Smooth muscle cell (in vitro differentiated cells): Measurements from ENCODE around the gene COL9A1. TPM values are rescaled to one million over a fixed set of nuclear protein-coding genes. Genes with fewer than 3 reads are reported as not detected.
A peak's percentile ranks its signal among the peaks of the same experiment; 100 is the strongest.

Source experiments
- DNase-seq: peaks from one replicate; lab custom pipeline; 2025; ENCODE audit not compliant: unreplicated experiment; lab: John Stamatoyannopoulos, UW
- H2AFZ ChIP-seq: fragments of 200-600 bp; sonication (generic); 2 replicates; pipeline ENCODE4 v1.6.0; 2016; ENCODE audit warnings: antibody characterized with exemption, low read depth, mild to moderate bottlenecking
- H3F3A ChIP-seq: fragments of 200-600 bp; sonication (generic); 2 replicates; pipeline ENCODE4 v1.6.0; 2017; ENCODE audit warnings: antibody characterized with exemption, low read depth
- H3K27ac ChIP-seq: fragments of 200-600 bp; sonication (generic); 2 replicates; pipeline ENCODE4 v1.5.1; 2016; ENCODE audit warnings: low read depth, mild to moderate bottlenecking
- H3K27me3 ChIP-seq: fragments of 200-600 bp; sonication (generic); 2 replicates; pipeline ENCODE4 v1.6.1; 2016; ENCODE audit warnings: low read depth, mild to moderate bottlenecking
- H3K36me3 ChIP-seq: fragments of 200-600 bp; sonication (generic); 2 replicates; pipeline ENCODE4 v1.5.1; 2016; ENCODE audit warnings: low read depth
- H3K4me1 ChIP-seq: fragments of 200-600 bp; sonication (generic); 2 replicates; pipeline ENCODE4 v1.5.1; 2016; ENCODE audit warnings: low read depth
- H3K4me2 ChIP-seq: fragments of 200-600 bp; sonication (generic); 2 replicates; pipeline ENCODE4 v1.6.0; 2016; ENCODE audit warnings: mild to moderate bottlenecking
- H3K4me3 ChIP-seq: fragments of 200-600 bp; sonication (generic); 2 replicates; pipeline ENCODE4 v1.5.1; 2016; ENCODE audit warnings: mild to moderate bottlenecking
- H3K79me2 ChIP-seq: fragments of 200-600 bp; sonication (generic); 2 replicates; pipeline ENCODE4 v1.6.0; 2016; ENCODE audit warnings: low read depth, mild to moderate bottlenecking
- H3K9ac ChIP-seq: fragments of 200-600 bp; sonication (generic); 2 replicates; pipeline ENCODE4 v1.6.0; 2016; ENCODE audit warnings: low read depth
- H3K9me3 ChIP-seq: fragments of 200-600 bp; sonication (generic); replicated peaks from 2 replicates; pipeline ENCODE4 v1.5.1; 2016; ENCODE audit warnings: low read depth
- H4K20me1 ChIP-seq: fragments of 200-600 bp; sonication (generic); 2 replicates; pipeline ENCODE4 v1.6.0; 2016; ENCODE audit warnings: low read depth
- CTCF ChIP-seq: fragments of 200-600 bp; sonication (generic); IDR thresholded peaks from 2 replicates; pipeline ENCODE4 v1.5.1; 2017; ENCODE audit warnings: borderline replicate concordance, mild to moderate bottlenecking, antibody characterized with exemption; ENCODE audit not compliant: insufficient read depth, poor library complexity, severe bottlenecking
- WGBS: methylation state at CpG from one replicate; pipeline ENCODE4 v1.1.7; 2016; ENCODE audit warnings: low lambda C conversion rate; 5-methylcytosine and 5-hydroxymethylcytosine counted together
- polyA plus RNA-seq: library from polyadenylated mRNA; unstranded; fragments of >200 nt; fragmentation: Nextera tagmentation; extraction: Ambion mirVana; gene quantifications from 2 replicates; pipeline ENCODE4 v1.2.1, GENCODE V29; 2016
- total RNA-seq: library from RNA; depleted of rRNA; stranded (reverse); fragments of >200 nt; gene quantifications from 2 replicates; pipeline ENCODE4 v1.2.3, GENCODE V29; 2014

Gene COL9A1
- total and polyA plus RNA-seq, 2 experiments from 2014 or later: not detected

DNA sequence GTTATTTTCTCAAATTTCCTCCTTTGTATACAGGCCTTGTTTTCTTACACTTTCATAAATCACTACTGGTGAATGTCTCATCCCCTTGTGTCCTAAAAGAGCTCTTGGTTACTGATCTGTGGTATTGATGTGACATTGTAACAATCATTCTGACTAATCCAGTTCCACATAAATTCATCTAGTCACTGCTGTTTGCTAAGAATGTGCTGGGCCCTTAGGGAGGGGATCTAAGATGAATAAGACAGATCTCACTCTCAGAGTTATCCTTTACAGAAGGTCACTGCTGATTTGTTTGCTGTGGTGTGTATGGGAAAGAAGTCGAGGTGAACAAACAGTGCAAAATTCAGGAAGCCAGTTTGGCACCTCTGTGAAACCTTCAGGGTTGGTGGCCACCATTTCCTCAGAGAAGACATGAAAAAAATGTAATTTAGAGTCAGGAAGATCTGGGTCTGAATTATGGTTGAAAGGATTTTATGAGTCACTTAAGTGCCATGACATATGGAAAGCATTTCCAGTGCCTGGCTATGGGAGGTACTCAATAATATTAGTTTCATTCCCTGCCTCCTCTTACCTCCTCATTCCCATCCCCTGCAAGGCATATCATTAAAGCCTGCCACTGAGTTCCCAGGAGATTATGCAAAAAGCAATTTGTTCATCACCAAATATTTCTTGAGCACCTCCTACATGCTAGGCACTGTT is 121.8 kb downstream of the COL9A1 start:
- no peak for TF ChIP-seq CTCF
- 79% methylated on average over 1 of the region's 1 CpG for WGBS
- H3K9ac ChIP-seq: no peak overlapping the region

GRCh38 chr6:70180183-70180900 is 122.5 kb downstream of the COL9A1 start:
- no peaks in the 10 kb centered on the region for H3F3A ChIP-seq
- no peaks in the 10 kb centered on the region for H3K9me3 ChIP-seq
- no peak for TF ChIP-seq CTCF
- 94% methylated on average over 2 of the region's 2 CpGs for WGBS
- no peaks in the 10 kb centered on the region for H3K36me3 ChIP-seq
- no peaks in the 10 kb centered on the region for H3K27me3 ChIP-seq
- no peaks in the 10 kb centered on the region for H4K20me1 ChIP-seq
- H3K9ac ChIP-seq: no peak overlapping the region
- H3K4me1 ChIP-seq: no peaks in the 10 kb centered on the region
- no peak overlapping the region for H3K4me2 ChIP-seq
- H2AFZ ChIP-seq: no peak overlapping the region
- DNase-seq: no peak
- no peak overlapping the region for H3K4me3 ChIP-seq
- H3K27ac ChIP-seq: peak overlapping the region; percentile 39
- H3K79me2 ChIP-seq: no peaks in the 10 kb centered on the region

More for the DNA sequence above, 121.8 kb downstream of the COL9A1 start:
- Histone ChIP-seq H3K36me3 (no peaks in the 10 kb centered on the region), H3K9me3 (no peaks in the 10 kb centered on the region), H3K4me1 (no peaks in the 10 kb centered on the region), H3K79me2 (no peaks in the 10 kb centered on the region), H4K20me1 (no peaks in the 10 kb centered on the region), H3K27me3 (no peaks in the 10 kb centered on the region), H3K4me2 (no peak overlapping the region), H2AFZ (no peak overlapping the region), H3F3A (no peaks in the 10 kb centered on the region), H3K4me3 (no peak overlapping the region), H3K27ac (peak overlapping the region; percentile 39)
- DNase-seq: no peak

DNA sequence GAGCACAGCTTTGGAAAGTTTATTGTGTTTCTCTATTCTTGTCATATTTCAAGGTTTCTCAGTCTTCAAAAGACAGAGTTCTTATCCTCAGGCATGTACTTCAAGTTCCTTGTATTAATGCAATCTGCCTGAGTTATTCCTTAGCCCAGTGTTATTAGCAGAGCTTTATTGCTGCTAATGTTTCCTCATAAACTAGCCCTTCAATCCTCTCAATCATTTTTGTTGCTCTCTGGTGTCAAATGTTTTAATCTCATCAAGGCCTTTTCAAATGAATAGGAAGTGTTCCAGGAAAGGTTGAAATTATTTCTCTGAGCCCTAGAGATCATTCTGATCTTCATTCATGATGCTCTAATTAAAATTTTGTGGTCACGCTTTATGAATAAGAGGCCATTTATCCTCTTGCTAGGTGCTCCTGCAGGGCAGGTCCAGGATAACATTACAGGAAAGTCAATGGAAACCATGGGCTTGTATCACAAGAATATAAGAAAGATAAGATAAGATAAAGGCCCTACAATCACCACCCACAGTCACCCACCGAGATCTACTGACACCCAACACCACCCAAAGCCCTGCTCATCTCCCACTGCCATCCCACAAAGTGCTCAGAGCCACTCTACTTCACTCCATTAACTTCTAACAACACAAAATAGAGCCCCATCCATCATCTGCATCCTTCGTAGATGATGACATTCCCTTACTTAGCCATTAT is 125.9 kb downstream of the COL9A1 start:
- H2AFZ ChIP-seq: no peak overlapping the region
- no peak overlapping the region for H3K9ac ChIP-seq
- H3K4me3 ChIP-seq: no peak overlapping the region
- no peak for TF ChIP-seq CTCF
- H3K9me3 ChIP-seq: no peaks in the 10 kb centered on the region
- no peak overlapping the region for H3K27ac ChIP-seq
- H3K27me3 ChIP-seq: no peaks in the 10 kb centered on the region
- no peaks in the 10 kb centered on the region for H3K79me2 ChIP-seq
- H3K36me3 ChIP-seq: no peaks in the 10 kb centered on the region
- no peak overlapping the region for H3K4me2 ChIP-seq
- no peaks in the 10 kb centered on the region for H3F3A ChIP-seq
- H3K4me1 ChIP-seq: no peaks in the 10 kb centered on the region
- H4K20me1 ChIP-seq: no peaks in the 10 kb centered on the region
- no peak for DNase-seq
- 88% methylated on average over 3 of the region's 3 CpGs for WGBS
